NCI-H2196 treated with DMSO at 0.1 percent for 48 hours (cell line): ENCODE results near the gene MPG.

Experiments used
- DNase-seq: peaks from one replicate; lab custom pipeline; 2025; ENCODE audit not compliant: unreplicated experiment; lab: John Stamatoyannopoulos, UW

MPG gene

GRCh38 chr16:50769-51591 lies 27.0 kb upstream of the MPG start:
- DNase-seq: no peak

GRCh38 chr16:53346-54236 lies 24.4 kb upstream of the MPG start, which contains the start of the genes POLR3K and SNRNP25:
Gene POLR3K, minus strand, starts transcription at chr16:53608. Its CDS starts 22 bp downstream, at chr16:53586.
Gene SNRNP25, plus strand, starts transcription at chr16:53828. Its CDS starts 189 bp downstream, at chr16:54017.
- DNase-seq: peak; percentile 96

GRCh38 chr16:54237-54581 lies 23.8 kb upstream of the MPG start:
- no peak for DNase-seq

GRCh38 chr16:55571-56136 lies 22.4 kb upstream of the MPG start:
- DNase-seq: no peak

GRCh38 chr16:56231-56927 lies 21.6 kb upstream of the MPG start:
- DNase-seq: no peak

- DNase-seq: no peak
Measured at GRCh38 chr16:57711-58110, 20.3 kb upstream of the MPG start.

GRCh38 chr16:58491-59439 lies 19.3 kb upstream of the MPG start:
- DNase-seq: no peak

GRCh38 chr16:59440-60059 lies 18.5 kb upstream of the MPG start:
- no peak for DNase-seq

- DNase-seq: no peak
Measured at GRCh38 chr16:60166-60565, 17.9 kb upstream of the MPG start.

GRCh38 chr16:60929-61878 lies 16.8 kb upstream of the MPG start:
- no peak for DNase-seq

GRCh38 chr16:61879-62281 lies 16.1 kb upstream of the MPG start:
- DNase-seq: no peak

GRCh38 chr16:62283-62967 lies 15.6 kb upstream of the MPG start:
- no peak for DNase-seq

- no peak for DNase-seq
Measured at GRCh38 chr16:62968-63391, 15.0 kb upstream of the MPG start.

GRCh38 chr16:63466-63865 lies 14.6 kb upstream of the MPG start:
- DNase-seq: no peak

GRCh38 chr16:63998-64913 lies 13.8 kb upstream of the MPG start:
- peak; percentile 93 for DNase-seq

- no peak for DNase-seq
Measured at GRCh38 chr16:64914-65255, 13.1 kb upstream of the MPG start.

- peak; percentile 57 for DNase-seq
Measured at GRCh38 chr16:65745-66144, 12.3 kb upstream of the MPG start.
